DND-41 (cell line): Measurements from ENCODE around the gene MED14.

Experiments used
- ATAC-seq: fragments of 200-7000 bp; cut with Tn5 transposase; 3 replicates; pipeline ENCODE4 v1.9.1; 2021; ENCODE audit warnings: low read depth; ENCODE audit not compliant: insufficient read depth
- DNase-seq: peaks from one replicate; pipeline ENCODE4 v3.0.0-alpha.2; 2020
- H2AFZ ChIP-seq: 2 replicates; pipeline ENCODE4 v1.6.0; 2012; ENCODE audit warnings: low read depth, low read length
- H3K27ac ChIP-seq: 2 replicates; pipeline ENCODE4 v1.5.1; 2012; ENCODE audit warnings: low read length, inconsistent platforms
- H3K27me3 ChIP-seq: fragments of 200-600 bp; sonication (generic); 2 replicates; pipeline ENCODE4 v1.6.0; 2012; ENCODE audit warnings: low read length, mild to moderate bottlenecking, inconsistent platforms; ENCODE audit not compliant: insufficient read depth, poor library complexity
- H3K36me3 ChIP-seq: 2 replicates; pipeline ENCODE4 v1.5.1; 2012; ENCODE audit warnings: low read length, inconsistent platforms; ENCODE audit not compliant: insufficient read depth
- H3K4me1 ChIP-seq: 2 replicates; pipeline ENCODE4 v1.5.1; 2012; ENCODE audit warnings: mild to moderate bottlenecking, low read length; ENCODE audit not compliant: insufficient read depth
- H3K4me2 ChIP-seq: 2 replicates; pipeline ENCODE4 v1.6.0; 2012; ENCODE audit warnings: mild to moderate bottlenecking, moderate library complexity, low read length, inconsistent platforms; ENCODE audit not compliant: insufficient read depth
- H3K4me3 ChIP-seq, 2 experiments: fragments of 200-600 bp in 1 of 2; shearing (Covaris generic) in 1 of 2; 2 replicates each; pipeline ENCODE4 v1.5.1; 2012 to 2016; ENCODE audit warnings: inconsistent platforms in 2 of 2, low read length in 2 of 2, mild to moderate bottlenecking in 2 of 2, low read depth in 1 of 2, moderate library complexity in 1 of 2
- H3K79me2 ChIP-seq: 2 replicates; pipeline ENCODE4 v1.6.0; 2012; ENCODE audit warnings: low read length, inconsistent platforms; ENCODE audit not compliant: insufficient read depth
- H3K9ac ChIP-seq: 2 replicates; pipeline ENCODE4 v1.6.0; 2012; ENCODE audit warnings: low read depth, mild to moderate bottlenecking, inconsistent platforms, low read length, moderate library complexity
- H3K9me3 ChIP-seq: 2 replicates; pipeline ENCODE4 v1.5.1; 2012; ENCODE audit warnings: low read length, moderate library complexity, mild to moderate bottlenecking, inconsistent platforms; ENCODE audit not compliant: insufficient read depth, severe bottlenecking
- H4K20me1 ChIP-seq: 2 replicates; pipeline ENCODE4 v1.6.0; 2012; ENCODE audit warnings: low read length; ENCODE audit not compliant: insufficient read depth
- CTCF ChIP-seq: IDR thresholded peaks from 2 replicates; pipeline ENCODE4 v1.5.1; 2012; ENCODE audit warnings: borderline replicate concordance, low read length, moderate library complexity, mild to moderate bottlenecking; ENCODE audit not compliant: poor library complexity, severe bottlenecking; ENCODE audit errors: extremely low read depth
- EZH2 ChIP-seq: IDR thresholded peaks from 3 replicates; pipeline ENCODE4 v1.6.1; 2012; ENCODE audit warnings: borderline replicate concordance, low read depth, mild to moderate bottlenecking, moderate library complexity, low read length, inconsistent platforms; ENCODE audit not compliant: severe bottlenecking

The MED14 gene

GRCh38 chrX:40748977-40749376 is 13.6 kb upstream of the MED14 start:
- Histone ChIP-seq H3K36me3 (no peaks in the 10 kb centered on the region), H3K9ac (no peak overlapping the region), H3K27ac (no peak overlapping the region), H3K9me3 (no peaks in the 10 kb centered on the region), H3K4me2 (no peak overlapping the region), H3K79me2 (no peaks in the 10 kb centered on the region), H3K27me3 (no peaks in the 10 kb centered on the region), H2AFZ (no peak overlapping the region), H3K4me1 (no peaks in the 10 kb centered on the region), H3K4me3 (no peak overlapping the region), H4K20me1 (no peaks in the 10 kb centered on the region)
- ATAC-seq (no peak), DNase-seq (no peak)
- TF ChIP-seq EZH2 (no peak), CTCF (no peak)

GRCh38 chrX:40746521-40746920 is 11.2 kb upstream of the MED14 start:
- ATAC-seq (no peak), DNase-seq (no peak)
- Histone ChIP-seq H3K79me2 (no peaks in the 10 kb centered on the region), H3K27me3 (no peaks in the 10 kb centered on the region), H3K9ac (no peak overlapping the region), H3K4me2 (no peak overlapping the region), H3K36me3 (no peaks in the 10 kb centered on the region), H4K20me1 (no peaks in the 10 kb centered on the region), H3K4me1 (no peaks in the 10 kb centered on the region), H3K9me3 (no peaks in the 10 kb centered on the region), H3K27ac (no peak overlapping the region), H2AFZ (no peak overlapping the region), H3K4me3 (no peak overlapping the region)
- TF ChIP-seq EZH2 (no peak), CTCF (no peak)

- ATAC-seq (no peak), DNase-seq (no peak)
- Histone ChIP-seq H3K27me3 (no peaks in the 10 kb centered on the region), H3K27ac (peak overlapping the region; percentile 95), H3K36me3 (no peaks in the 10 kb centered on the region), H3K9ac (peak overlapping the region; percentile 76), H3K4me2 (peak overlapping the region; percentile 74), H3K4me1 (peaks cover 35% of the 10 kb centered on the region), H2AFZ (peak overlapping the region; percentile 95), H3K4me3 (peak overlapping the region; percentile 34 to 66; a peak in 3 of 4 replicates), H3K9me3 (no peaks in the 10 kb centered on the region), H4K20me1 (no peaks in the 10 kb centered on the region; the same call in 1 of the 2 replicates), H3K79me2 (peaks cover 51% of the 10 kb centered on the region)
- TF ChIP-seq CTCF (no peak), EZH2 (no peak)
Observed at GRCh38 chrX:40736170-40736505, 796 bp upstream of the MED14 start.

GRCh38 chrX:40734971-40735324 is 394 bp downstream of the MED14 start:
- ATAC-seq: peak; percentile 37
- H3K4me1 ChIP-seq: peaks cover 35% of the 10 kb centered on the region
- H3K79me2 ChIP-seq: peaks cover 63% of the 10 kb centered on the region

More at GRCh38 chrX:40734971-40735324, 394 bp downstream of the MED14 start:
- TF ChIP-seq EZH2: no peak
- TF ChIP-seq CTCF: no peak
- Histone ChIP-seq H3K36me3 (no peaks in the 10 kb centered on the region), H4K20me1 (no peaks in the 10 kb centered on the region; the same call in 1 of the 2 replicates), H3K4me2 (peak overlapping the region; percentile 74), H3K4me3 (peak overlapping the region; percentile 34 to 66), H3K9ac (peak overlapping the region; percentile 76), H3K9me3 (no peaks in the 10 kb centered on the region), H3K27me3 (no peaks in the 10 kb centered on the region), H2AFZ (peak overlapping the region; percentile 65), H3K27ac (peak overlapping the region; percentile 95)
- peak; percentile 46 for DNase-seq
